ENCODE results near the gene CASR.

DNA sequence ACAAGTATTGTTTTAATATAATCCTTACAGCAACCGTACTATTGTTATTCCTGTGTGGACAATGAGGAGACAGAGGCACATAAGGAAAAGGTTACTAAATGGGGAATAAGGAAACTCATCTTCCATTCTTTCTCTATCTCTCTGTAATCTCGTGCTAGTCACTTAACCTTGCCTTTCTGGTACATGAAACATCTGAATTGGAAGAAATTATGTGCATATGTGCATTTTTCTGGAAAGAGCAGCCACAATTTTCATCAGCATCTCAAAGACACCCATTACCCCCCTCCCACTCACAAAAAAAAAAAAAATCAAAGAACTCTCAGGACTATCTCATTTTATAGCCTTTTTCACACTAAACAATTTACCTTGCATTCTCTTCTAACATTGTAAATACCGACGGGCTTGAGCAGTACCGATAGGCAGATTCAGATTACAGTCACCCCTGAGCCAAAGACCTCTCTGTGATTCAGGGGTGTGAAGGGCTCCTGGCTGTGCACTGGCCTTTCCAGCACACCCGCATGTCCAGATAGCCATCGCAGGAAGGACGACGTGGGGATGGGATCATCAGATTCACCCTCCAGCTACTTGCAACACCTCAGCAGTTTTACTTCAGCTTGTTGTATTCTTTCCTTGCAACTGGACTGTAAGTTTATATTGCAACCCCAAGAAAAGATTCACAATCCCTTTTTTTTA, 48.1 kb downstream of the CASR start:
- no peak for TF ChIP-seq CTCF (IDR thresholded peaks at IDR 0.05)
- TF ChIP-seq POLR2A (IDR thresholded peaks at IDR 0.05) = no peak

Data from heart left ventricle (tissue), 13 donors.